ENCODE data around the gene ZBTB16. TPM values are rescaled to one million over a fixed set of nuclear protein-coding genes. Genes with fewer than 3 reads are reported as not detected.

ZBTB16 gene
- total RNA-seq, 4 donors from 2014 or later = 25.5 to 302 (median 151) TPM

GRCh38 chr11:114053406-114053805 lies 6.1 kb upstream of the ZBTB16 start:
- TF ChIP-seq CTCF (IDR thresholded peaks at IDR 0.05) (no peak), POLR2A (IDR thresholded peaks at IDR 0.05) (no peak)
- no peak overlapping the region for H3K4me3 ChIP-seq
- intact Hi-C loops (cut with DNase I; ENCODE audit: low total_unique reads) = no loop called here
- no peaks in the 10 kb centered on the region for H3K27me3 ChIP-seq
- no peaks in the 10 kb centered on the region for H3K36me3 ChIP-seq
- no peak for DNase-seq
- H3K27ac ChIP-seq = no peak overlapping the region
- H3K4me1 ChIP-seq = peaks cover 0 to 2% of the 10 kb centered on the region in 2 donors
- H3K9me3 ChIP-seq = no peaks in the 10 kb centered on the region

- Histone ChIP-seq H3K27ac (no peak overlapping the region), H3K36me3 (no peaks in the 10 kb centered on the region), H3K4me3 (no peak overlapping the region), H3K27me3 (no peaks in the 10 kb centered on the region), H3K9me3 (no peaks in the 10 kb centered on the region), H3K4me1 (peaks cover 0 to 2% of the 10 kb centered on the region in 2 donors)
- TF ChIP-seq CTCF (IDR thresholded peaks at IDR 0.05) (no peak), POLR2A (IDR thresholded peaks at IDR 0.05) (no peak)
- intact Hi-C loops (cut with DNase I; ENCODE audit: low total_unique reads) = loop anchor here (5.0 kb wide), 1 partner anchor 207 kb away; no protein-coding TSS in a partner anchor
- DNase-seq = no peak
Measured at GRCh38 chr11:114054806-114055205, 4.7 kb upstream of the ZBTB16 start.

GRCh38 chr11:114056409-114056808 lies 3.1 kb upstream of the ZBTB16 start:
- Histone ChIP-seq H3K9me3 (no peaks in the 10 kb centered on the region), H3K4me1 (peaks cover 0 to 2% of the 10 kb centered on the region in 2 donors), H3K36me3 (no peaks in the 10 kb centered on the region), H3K27me3 (no peaks in the 10 kb centered on the region), H3K27ac (peak overlapping the region in 1 of 2 donors; percentile 7), H3K4me3 (no peak overlapping the region)
- DNase-seq = no peak
- TF ChIP-seq CTCF (IDR thresholded peaks at IDR 0.05) = no peak
- no peak for TF ChIP-seq POLR2A (IDR thresholded peaks at IDR 0.05)
- intact Hi-C loops (cut with DNase I; ENCODE audit: low total_unique reads) = loop anchor here (5.0 kb wide), 1 partner anchor 206 kb away; no protein-coding TSS in a partner anchor

DNA sequence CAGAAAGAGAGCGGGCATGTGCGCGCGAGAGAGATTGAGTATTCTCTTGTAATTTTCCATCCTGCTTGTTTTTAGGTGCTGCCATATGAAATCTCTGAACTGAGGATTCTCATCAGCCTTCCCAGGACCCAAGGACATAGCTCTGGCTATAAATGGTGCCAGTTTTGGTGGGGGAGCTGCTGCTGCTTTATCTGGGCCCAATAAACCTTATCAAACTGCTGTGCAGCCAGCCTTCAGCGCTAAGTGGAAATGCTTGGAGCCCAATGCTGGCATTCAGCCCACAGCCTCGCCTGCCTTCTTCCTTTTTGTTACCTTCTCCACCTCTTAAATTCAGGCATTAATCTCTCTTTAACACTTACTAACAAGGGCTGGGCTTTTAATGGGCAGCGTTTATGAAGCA lies 2.4 kb upstream of the ZBTB16 start:
- Histone ChIP-seq H3K4me1 (peaks cover 0 to 2% of the 10 kb centered on the region in 2 donors), H3K27ac (peak overlapping the region; percentile 7 to 99), H3K27me3 (no peaks in the 10 kb centered on the region), H3K36me3 (no peaks in the 10 kb centered on the region), H3K4me3 (no peak overlapping the region), H3K9me3 (no peaks in the 10 kb centered on the region)
- TF ChIP-seq CTCF (IDR thresholded peaks at IDR 0.05) (no peak), POLR2A (IDR thresholded peaks at IDR 0.05) (no peak)
- DNase-seq = no peak
- intact Hi-C loops (cut with DNase I; ENCODE audit: low total_unique reads) = loop anchor here (5.0 kb wide), 1 partner anchor 205 kb away; no protein-coding TSS in a partner anchor

GRCh38 chr11:114057605-114058004 lies 1.9 kb upstream of the ZBTB16 start:
- Histone ChIP-seq H3K4me3 (no peak overlapping the region), H3K4me1 (peaks cover 0 to 2% of the 10 kb centered on the region in 2 donors), H3K27me3 (no peaks in the 10 kb centered on the region), H3K36me3 (no peaks in the 10 kb centered on the region), H3K27ac (peak overlapping the region; percentile 99 to 100), H3K9me3 (no peaks in the 10 kb centered on the region)
- TF ChIP-seq CTCF (IDR thresholded peaks at IDR 0.05) (no peak), POLR2A (IDR thresholded peaks at IDR 0.05) (no peak)
- DNase-seq = no peak
- intact Hi-C loops (cut with DNase I; ENCODE audit: low total_unique reads) = loop anchor here (5.0 kb wide), 1 partner anchor 205 kb away; no protein-coding TSS in a partner anchor

Measured in uterus (tissue), 4 donors.